Measurements from ENCODE around the gene C19orf47. TPM values are rescaled to one million over a fixed set of nuclear protein-coding genes. Genes with fewer than 3 reads are reported as not detected.
A peak's percentile ranks its signal among the peaks of the same experiment; 100 is the strongest.

The C19orf47 gene
- total and polyA plus RNA-seq, 11 donors: 99.1 to 314 (median 149) TPM

DNA sequence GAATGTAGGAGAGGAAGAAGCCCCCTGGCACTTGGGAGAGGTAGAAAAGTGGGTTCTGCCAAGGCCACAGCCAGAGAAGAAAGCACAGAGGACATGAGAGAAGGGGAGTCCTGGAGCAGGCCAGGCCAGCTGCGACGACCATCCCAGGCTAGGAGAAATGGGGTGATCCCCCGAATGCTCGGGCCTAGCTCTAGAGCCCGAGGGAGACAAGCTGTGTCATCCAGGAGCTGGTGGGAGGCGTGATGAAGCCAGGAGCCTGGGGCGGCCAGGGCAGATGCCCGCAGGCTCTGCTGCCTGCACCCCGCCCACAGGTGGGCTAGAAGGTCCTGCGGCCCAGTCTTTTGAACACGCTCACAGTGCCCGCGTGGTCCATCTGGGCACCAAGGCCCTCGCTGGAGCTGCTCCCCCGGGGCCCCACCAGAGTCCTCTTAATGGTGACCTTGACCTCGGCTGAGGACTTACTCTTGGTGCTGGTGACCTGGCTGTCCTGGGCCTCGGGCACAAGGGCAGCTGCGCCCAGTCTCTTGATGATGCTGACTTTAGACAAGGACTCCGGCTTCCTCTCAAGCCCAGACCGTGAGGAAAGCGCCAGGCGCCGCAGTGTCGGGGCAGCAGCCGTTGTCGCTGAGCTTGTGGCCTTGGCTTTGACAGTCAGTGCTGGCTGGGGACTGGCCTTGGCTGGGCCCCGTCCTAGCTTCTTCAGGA, 26.5 kb downstream of the C19orf47 start:
- Histone ChIP-seq H3K9me3 (no peaks in the 10 kb centered on the region), H3K4me3 (no peak overlapping the region), H3K4me1 (no peaks in the 10 kb centered on the region), H3K27me3 (no peaks in the 10 kb centered on the region), H3K27ac (no peak overlapping the region), H3K36me3 (peaks cover 4 to 87% (median 72%) of the 10 kb centered on the region in 9 donors)
- no peak for DNase-seq
- TF ChIP-seq POLR2A (IDR thresholded peaks at IDR 0.05) (no peak), CTCF (IDR thresholded peaks at IDR 0.05) (no peak)
- intact Hi-C loops (cut with DNase I): no loop called here
- 89 to 95% (median 94%) methylated on average over 18 to 27 of the region's 27 CpGs for WGBS, 4 donors
- peak in 1 of 4 donors; percentile 11 for ATAC-seq

DNA sequence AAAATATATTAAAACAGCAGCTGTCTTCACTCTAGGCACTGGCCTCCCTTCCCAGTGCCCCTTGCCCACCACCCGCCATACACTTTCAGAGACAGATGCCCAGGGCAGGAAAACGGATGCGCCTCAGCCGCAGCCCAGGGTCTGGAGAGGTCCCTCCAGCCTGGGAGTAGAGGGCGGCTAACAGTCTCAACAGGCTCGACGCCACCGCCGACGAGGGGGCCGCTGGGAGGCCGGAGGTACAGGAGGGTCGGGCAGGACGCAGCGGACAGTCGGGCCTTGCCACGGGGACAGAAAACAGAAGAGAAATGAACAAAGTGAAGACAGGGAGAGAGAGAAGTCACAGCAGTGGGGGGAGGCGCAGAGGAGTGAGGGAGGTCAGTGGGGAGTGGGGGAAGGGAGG, 27.1 kb downstream of the C19orf47 start:
- Histone ChIP-seq H3K9me3 (no peaks in the 10 kb centered on the region), H3K36me3 (peaks cover 4 to 81% (median 66%) of the 10 kb centered on the region in 9 donors), H3K4me1 (peaks cover 0 to under 1% (median 0%) of the 10 kb centered on the region in 12 donors), H3K27me3 (no peaks in the 10 kb centered on the region), H3K27ac (no peak overlapping the region), H3K4me3 (no peak overlapping the region)
- no peak for DNase-seq
- no peak for TF ChIP-seq POLR2A (IDR thresholded peaks at IDR 0.05)
- no peak for TF ChIP-seq CTCF (IDR thresholded peaks at IDR 0.05)
- ATAC-seq: no peak
- WGBS, 4 donors: 94 to 96% (median 96%) methylated on average over 18 of the region's 18 CpGs
- intact Hi-C loops (cut with DNase I): no loop called here

DNA sequence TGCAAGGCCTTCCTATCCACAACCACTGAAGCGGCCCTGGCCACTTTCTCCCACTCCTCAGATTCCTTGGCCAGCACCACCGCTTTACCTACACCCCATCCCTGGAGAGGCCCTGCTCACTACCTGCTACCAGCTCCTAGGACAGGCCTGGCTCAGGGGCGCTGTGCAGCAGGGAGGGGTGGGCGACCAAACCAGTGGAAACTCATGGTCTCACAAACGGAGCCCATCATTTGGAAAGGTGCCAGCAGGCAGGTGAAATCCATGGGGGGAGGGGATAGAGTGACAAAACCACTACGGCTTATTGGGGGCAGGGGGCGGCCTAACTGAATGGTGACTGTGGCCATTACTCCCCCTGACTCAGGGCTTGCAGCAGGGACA, 27.6 kb downstream of the C19orf47 start:
- Histone ChIP-seq H3K27ac (no peak overlapping the region), H3K27me3 (no peaks in the 10 kb centered on the region), H3K4me1 (peaks cover 0 to 5% (median 0%) of the 10 kb centered on the region in 12 donors), H3K36me3 (peaks cover 4 to 76% (median 61%) of the 10 kb centered on the region in 9 donors), H3K4me3 (no peak overlapping the region), H3K9me3 (no peaks in the 10 kb centered on the region)
- ATAC-seq (no peak), DNase-seq (no peak)
- intact Hi-C loops (cut with DNase I): no loop called here
- 79 to 90% (median 87%) methylated on average over 7 of the region's 7 CpGs for whole genome bisulfite sequencing, 4 donors
- TF ChIP-seq POLR2A (IDR thresholded peaks at IDR 0.05): no peak
- no peak for TF ChIP-seq CTCF (IDR thresholded peaks at IDR 0.05)

DNA sequence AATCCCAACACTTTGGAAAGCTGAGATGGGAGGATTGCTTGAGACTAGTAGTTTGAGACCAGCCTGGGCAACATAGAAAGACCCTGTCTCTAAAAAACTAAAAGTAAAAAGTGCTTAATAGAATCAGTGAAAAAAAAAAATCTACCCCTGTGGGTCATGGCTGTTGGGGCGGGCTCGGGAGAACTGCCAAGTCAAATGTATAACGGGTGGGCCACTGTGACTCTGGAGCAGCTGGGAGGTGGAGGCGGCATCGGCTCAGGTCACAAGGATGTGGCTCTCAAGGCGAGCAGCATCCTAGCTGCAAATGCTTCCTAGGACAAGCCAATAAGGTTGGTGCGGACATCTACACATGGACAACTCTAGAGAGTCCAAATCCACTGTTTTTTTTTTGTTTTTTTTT, 30.9 kb downstream of the C19orf47 start:
- Histone ChIP-seq H3K4me3 (no peak overlapping the region), H3K27ac (no peak overlapping the region), H3K27me3 (no peaks in the 10 kb centered on the region), H3K4me1 (peaks cover 0 to 9% (median 0%) of the 10 kb centered on the region in 12 donors), H3K9me3 (no peaks in the 10 kb centered on the region), H3K36me3 (peaks cover 4 to 44% (median 28%) of the 10 kb centered on the region in 9 donors)
- intact Hi-C loops (cut with DNase I): no loop called here
- ATAC-seq (no peak), DNase-seq (no peak)
- TF ChIP-seq POLR2A (IDR thresholded peaks at IDR 0.05) (no peak), CTCF (IDR thresholded peaks at IDR 0.05) (no peak)
- 79 to 81% (median 81%) methylated on average over 7 of the region's 7 CpGs for WGBS, 4 donors
